ENCODE results near the gene COBLL1.

GRCh38 chr2:164826293-164827243 lies 15.1 kb downstream of the COBLL1 start:
- no peak for TF ChIP-seq CEBPB (IDR thresholded peaks at IDR 0.05; ENCODE audit: low read depth, low read length)
- TF ChIP-seq FOS (IDR thresholded peaks at IDR 0.05; ENCODE audit: low read depth, low read length), result no peak
- TF ChIP-seq CTCF (conservative IDR thresholded peaks at IDR 0.05; ENCODE audit: low read depth, low read length), result no peak
- no peak for TF ChIP-seq NFE2L2 (IDR thresholded peaks at IDR 0.05; ENCODE audit: low read depth, low read length)
- no peak for TF ChIP-seq RAD21 (IDR thresholded peaks at IDR 0.05; ENCODE audit: low read length)
- no peak for TF ChIP-seq RCOR1 (IDR thresholded peaks at IDR 0.05; ENCODE audit: insufficient replicate concordance, low read length)
- TF ChIP-seq, protein P1, sequence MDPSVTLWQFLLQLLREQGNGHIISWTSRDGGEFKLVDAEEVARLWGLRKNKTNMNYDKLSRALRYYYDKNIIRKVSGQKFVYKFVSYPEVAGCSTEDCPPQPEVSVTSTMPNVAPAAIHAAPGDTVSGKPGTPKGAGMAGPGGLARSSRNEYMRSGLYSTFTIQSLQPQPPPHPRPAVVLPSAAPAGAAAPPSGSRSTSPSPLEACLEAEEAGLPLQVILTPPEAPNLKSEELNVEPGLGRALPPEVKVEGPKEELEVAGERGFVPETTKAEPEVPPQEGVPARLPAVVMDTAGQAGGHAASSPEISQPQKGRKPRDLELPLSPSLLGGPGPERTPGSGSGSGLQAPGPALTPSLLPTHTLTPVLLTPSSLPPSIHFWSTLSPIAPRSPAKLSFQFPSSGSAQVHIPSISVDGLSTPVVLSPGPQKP (IDR thresholded peaks at IDR 0.05; ENCODE audit: borderline replicate concordance, low read depth, low read length), result no peak
- no peak for TF ChIP-seq POLR2A (IDR thresholded peaks at IDR 0.05; ENCODE audit: low read depth, low read length)
- no peak for TF ChIP-seq USF2 (IDR thresholded peaks at IDR 0.05; ENCODE audit: low read depth, low read length)
